Posterior cingulate gyrus (tissue), 11 donors: ENCODE results near the gene ZNF343.

Experiments
- DNase-seq, 10 donors: peaks; one replicate each; pipeline versions ENCODE4 v3.0.0 to v3.0.0-alpha.2; 2020 to 2021; ENCODE audit warnings: mixed read lengths in 3 of 10
- intact Hi-C: fragments of 100-400 bp; cut with DNase I; formaldehyde crosslinking; loops from one replicate; pipeline ENCODE4 v1.15.1; 2023

ZNF343 gene

DNA sequence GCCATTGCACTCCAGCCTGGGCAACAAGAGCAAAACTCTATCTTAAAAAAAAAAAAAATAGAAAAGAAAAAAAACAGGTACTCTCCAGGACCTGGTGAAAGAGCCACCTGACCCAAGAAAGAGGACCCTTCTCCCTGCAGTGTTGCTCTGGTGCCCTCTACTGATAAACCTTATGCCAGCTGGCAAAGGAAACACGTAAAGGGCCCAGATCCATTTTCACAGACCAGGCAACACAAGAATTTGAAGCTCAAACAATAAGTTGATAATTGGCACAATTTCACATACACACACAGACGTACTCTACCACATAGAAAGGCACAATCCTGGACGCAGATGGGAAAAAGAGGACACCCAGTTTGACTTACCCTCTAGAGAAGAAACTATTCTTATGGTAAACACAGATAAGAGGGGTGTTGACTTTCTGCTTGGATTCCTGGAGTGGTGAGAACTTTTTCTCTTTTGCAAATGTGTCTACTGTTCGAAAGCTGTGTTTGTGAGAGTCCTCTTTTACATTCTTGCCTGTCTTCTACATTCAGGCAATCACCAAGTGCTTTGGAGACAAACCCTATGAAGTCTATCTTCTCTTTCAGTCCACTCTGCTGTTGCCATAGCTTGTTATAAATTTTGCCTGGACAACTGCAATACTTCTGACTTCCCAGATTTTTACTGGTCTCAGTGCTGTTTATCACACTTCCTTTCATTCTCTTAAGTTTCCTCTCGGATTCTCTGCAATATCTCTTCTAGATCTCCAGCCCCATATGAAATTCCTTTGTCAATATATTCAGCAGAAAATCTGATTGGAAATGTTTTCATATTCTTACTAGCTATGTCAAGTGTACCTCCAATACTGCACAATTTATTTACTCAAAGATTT lies 31.7 kb downstream of the ZNF343 start:
- intact Hi-C loops: no loop called here

DNA sequence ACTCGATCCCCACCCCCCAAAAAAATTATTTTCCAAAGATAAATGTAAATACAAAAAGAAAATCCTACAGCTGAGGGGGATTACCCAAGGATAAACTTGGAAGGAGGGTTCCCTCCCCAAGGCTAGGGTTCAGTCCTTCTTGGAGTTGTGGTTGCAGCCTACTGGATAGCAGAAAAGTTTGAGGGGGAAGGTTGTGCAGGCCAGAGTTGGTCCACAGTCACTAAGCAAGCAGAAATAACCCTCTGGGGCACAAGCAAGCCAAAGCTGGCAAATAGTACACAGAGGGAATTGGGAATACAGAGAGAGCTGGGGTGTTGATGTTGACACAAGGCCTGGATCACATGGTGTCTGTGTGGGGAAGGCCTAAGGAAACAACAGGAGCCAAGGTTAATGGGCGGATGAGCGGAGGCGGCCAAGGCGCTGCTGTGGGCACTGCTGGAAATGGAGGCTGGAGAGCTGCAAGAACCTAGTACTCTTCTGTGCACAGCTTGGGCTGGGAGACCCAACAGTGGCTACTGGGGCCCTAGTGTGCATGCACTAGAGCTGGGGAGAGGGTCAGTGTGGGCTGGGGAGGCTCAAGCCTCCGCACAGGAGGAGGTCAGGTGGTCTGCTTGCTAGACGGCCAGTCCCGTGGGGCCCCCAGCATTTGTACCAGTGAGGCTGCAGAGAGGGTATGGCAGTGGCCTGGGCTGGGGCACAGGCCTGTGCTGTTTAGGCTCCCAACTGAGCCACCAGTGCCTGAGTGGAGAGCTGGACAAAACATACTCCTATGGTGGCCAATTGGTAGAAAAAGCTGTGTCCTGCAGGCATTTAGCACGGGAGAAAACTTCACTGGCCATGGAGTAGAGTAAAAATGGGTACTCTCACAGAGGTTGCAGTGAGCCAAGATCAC lies 32.6 kb downstream of the ZNF343 start:
- no peak for DNase-seq
- intact Hi-C loops: no loop called here

More for the DNA sequence above, 31.7 kb downstream of the ZNF343 start:
- no peak for DNase-seq

GRCh38 chr20:2473516-2473915 lies 35.2 kb downstream of the ZNF343 start:
- DNase-seq: no peak
- intact Hi-C loops: loop anchor here (5.0 kb wide), 2 partner anchors 49 to 179 kb away; partner anchors contain the start of gene NOP56

- DNase-seq: peak; percentile 96 to 100 (median 98)
- intact Hi-C loops: loop anchor here (2.0 to 5.0 kb wide), 3 partner anchors 38 to 182 kb away; partner anchors contain the start of genes NOP56 and ZNF343
Observed at GRCh38 chr20:2470423-2471193, 38.1 kb downstream of the ZNF343 start, which contains the start of gene SNRPB. Gene SNRPB, minus strand, starts transcription at chr20:2470789. Its CDS starts 99 bp downstream, at chr20:2470690.

- intact Hi-C loops: loop anchor here (2.0 to 5.0 kb wide), 3 partner anchors 39 to 182 kb away; partner anchors contain the start of genes NOP56 and ZNF343
- peak in 6 of 10 donors; percentile 8 to 84 (median 57) for DNase-seq
Observed at GRCh38 chr20:2469991-2470422, 38.7 kb downstream of the ZNF343 start.

- DNase-seq: peak in 1 of 10 donors; percentile 79
- intact Hi-C loops: no loop called here
Observed at GRCh38 chr20:2468581-2469407, 39.9 kb downstream of the ZNF343 start.

- no peak for DNase-seq
- intact Hi-C loops: no loop called here
Observed at GRCh38 chr20:2467412-2467811, 41.3 kb downstream of the ZNF343 start.

GRCh38 chr20:2465100-2465499 lies 43.6 kb downstream of the ZNF343 start:
- no peak for DNase-seq
- intact Hi-C loops: no loop called here

DNA sequence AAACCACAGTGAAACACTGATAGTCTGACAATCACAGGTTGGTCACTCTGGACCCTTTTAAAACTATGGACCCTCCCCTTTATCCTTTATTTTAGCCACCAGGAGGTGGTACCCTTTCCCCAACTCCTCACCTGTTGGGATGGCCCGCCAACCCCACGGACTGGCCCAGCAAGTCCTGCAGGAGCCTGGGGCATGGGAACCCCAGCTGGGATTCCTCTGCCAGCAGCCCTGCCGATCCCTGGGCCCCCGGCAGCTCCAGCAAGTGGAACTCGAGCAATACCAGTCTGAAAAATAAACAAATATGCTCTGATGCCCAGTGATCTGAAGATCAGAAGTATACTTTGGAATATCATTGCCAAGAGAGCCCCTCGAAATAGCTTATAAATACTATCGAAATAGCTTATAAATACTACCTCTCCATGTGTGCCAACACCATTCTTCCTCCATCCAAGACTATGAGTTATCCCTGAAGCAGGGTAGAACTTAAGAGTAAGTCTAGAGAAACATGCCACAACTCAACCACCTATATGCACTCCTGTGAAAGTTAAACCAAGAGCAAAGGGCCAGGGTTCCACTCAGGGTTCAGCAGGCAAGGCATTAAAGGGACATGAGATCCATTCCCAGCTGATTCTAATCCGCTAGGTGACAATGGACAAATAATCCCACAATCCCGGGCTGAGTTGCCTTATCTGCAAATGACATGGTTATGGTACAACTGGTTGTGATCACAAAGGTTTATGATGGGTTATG lies 44.9 kb downstream of the ZNF343 start:
- intact Hi-C loops: no loop called here

GRCh38 chr20:2462484-2462883 lies 46.2 kb downstream of the ZNF343 start:
- intact Hi-C loops: no loop called here

More for the DNA sequence above, 44.9 kb downstream of the ZNF343 start:
- DNase-seq: no peak

GRCh38 chr20:2460752-2461424 lies 47.8 kb downstream of the ZNF343 start:
- no peak for DNase-seq

More at GRCh38 chr20:2462484-2462883, 46.2 kb downstream of the ZNF343 start:
- DNase-seq: no peak

DNA sequence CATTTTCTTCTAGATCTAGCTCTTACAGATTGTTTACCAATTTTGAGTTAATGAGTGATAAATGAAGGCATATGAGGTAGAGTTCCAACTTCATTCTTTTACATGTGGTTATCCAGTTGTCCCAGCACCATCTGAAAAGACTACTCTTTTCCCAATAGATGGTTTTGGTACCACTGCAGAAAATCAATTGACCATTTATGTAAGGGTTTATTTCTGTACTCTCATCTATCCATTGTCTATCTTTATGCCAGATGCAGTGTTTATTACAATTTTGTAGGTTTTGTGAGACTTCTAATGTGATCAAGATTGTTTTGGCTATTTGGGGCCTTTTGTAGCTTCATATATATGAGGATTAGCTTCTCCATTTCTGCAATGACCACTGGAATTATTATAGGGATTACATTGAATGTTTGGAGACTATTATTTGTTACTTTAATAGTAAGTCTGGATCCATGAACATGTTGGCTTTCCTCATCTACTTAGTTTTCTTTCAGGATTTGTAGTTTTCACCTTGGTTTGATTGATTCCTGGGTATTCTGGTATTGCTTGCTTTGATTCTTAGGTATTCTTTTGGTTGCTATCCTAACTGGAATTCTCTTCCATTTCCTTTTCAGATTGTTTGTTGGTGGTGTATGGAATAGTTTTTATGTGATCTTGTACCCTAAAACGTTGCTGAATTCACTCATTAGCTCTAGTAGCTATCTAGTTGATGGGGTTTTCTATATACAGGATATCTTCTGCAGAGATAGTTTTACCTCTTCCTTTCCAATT lies 48.5 kb downstream of the ZNF343 start:
- DNase-seq: no peak
- intact Hi-C loops: loop anchor here (10.0 kb wide), 1 partner anchor 695 kb away; no protein-coding TSS in a partner anchor

More at GRCh38 chr20:2460752-2461424, 47.8 kb downstream of the ZNF343 start:
- intact Hi-C loops: no loop called here

GRCh38 chr20:2458919-2459499 lies 49.7 kb downstream of the ZNF343 start:
- DNase-seq: no peak
- intact Hi-C loops: loop anchor here (10.0 kb wide), 1 partner anchor 694 kb away; no protein-coding TSS in a partner anchor

- intact Hi-C loops: loop anchor here (10.0 kb wide), 1 partner anchor 691 kb away; no protein-coding TSS in a partner anchor
Observed at GRCh38 chr20:2455771-2456497, 52.8 kb downstream of the ZNF343 start.

DNA sequence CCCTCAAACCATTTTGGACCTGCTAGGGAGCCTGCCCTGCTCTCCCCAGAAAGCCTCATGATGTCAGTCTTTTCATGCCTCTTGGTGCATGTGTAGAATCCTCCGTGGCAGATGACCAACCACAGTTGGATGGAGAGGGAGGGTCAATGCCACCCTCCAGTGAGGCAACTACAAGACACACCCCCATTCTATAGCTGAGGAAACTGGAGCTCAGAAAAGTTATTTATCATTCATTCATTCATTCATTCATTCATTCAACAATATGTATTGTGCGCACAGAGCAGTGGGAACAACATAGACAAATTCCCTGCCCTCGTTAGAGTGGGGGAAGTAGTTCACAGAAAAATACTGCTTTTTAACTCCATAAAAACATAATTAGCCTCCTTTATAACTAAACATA lies 54.9 kb downstream of the ZNF343 start:
- DNase-seq: no peak
- intact Hi-C loops: loop anchor here (1.0 to 10.0 kb wide), 3 partner anchors 246 to 689 kb away; no protein-coding TSS in a partner anchor

More at GRCh38 chr20:2455771-2456497, 52.8 kb downstream of the ZNF343 start:
- no peak for DNase-seq
